Central memory CD8-positive, alpha-beta T cell (primary cell): Measurements from ENCODE around the gene UQCRC1.

ENCODE experiments used
- ATAC-seq: fragments of 150-1000 bp; cut with Tn5 transposase; replicated peaks from 2 replicates; pipeline ENCODE4 v1.10.0; 2022; ENCODE audit warnings: mild to moderate bottlenecking, moderate FRiP score, moderate number of reproducible peaks; ENCODE audit not compliant: poor library complexity, severe bottlenecking; ENCODE audit errors: extremely low read depth
- DNase-seq, 2 donors: peaks; one replicate each; pipeline ENCODE4 v3.0.0; 2021; ENCODE audit warnings: low spot score in 2 of 2
- H3K27ac Mint-ChIP-seq: one replicate; pipeline ENCODE4 v1.8.0; 2022; ENCODE audit warnings: low read depth, mild to moderate bottlenecking, moderate library complexity, mixed read lengths
- H3K27me3 Mint-ChIP-seq: one replicate; pipeline ENCODE4 v1.8.0; 2022; ENCODE audit warnings: mixed read lengths
- H3K36me3 Mint-ChIP-seq: one replicate; pipeline ENCODE4 v1.8.0; 2022; ENCODE audit warnings: mild to moderate bottlenecking, moderate library complexity, mixed read lengths; ENCODE audit not compliant: insufficient read depth
- H3K4me1 Mint-ChIP-seq: one replicate; pipeline ENCODE4 v1.8.0; 2022; ENCODE audit warnings: mixed read lengths
- H3K4me3 Mint-ChIP-seq: one replicate; pipeline ENCODE4 v1.8.0; 2022; ENCODE audit warnings: mild to moderate bottlenecking, moderate library complexity, mixed read lengths
- H3K9me3 Mint-ChIP-seq: one replicate; pipeline ENCODE4 v1.8.0; 2022; ENCODE audit warnings: mixed read lengths

The UQCRC1 gene

DNA sequence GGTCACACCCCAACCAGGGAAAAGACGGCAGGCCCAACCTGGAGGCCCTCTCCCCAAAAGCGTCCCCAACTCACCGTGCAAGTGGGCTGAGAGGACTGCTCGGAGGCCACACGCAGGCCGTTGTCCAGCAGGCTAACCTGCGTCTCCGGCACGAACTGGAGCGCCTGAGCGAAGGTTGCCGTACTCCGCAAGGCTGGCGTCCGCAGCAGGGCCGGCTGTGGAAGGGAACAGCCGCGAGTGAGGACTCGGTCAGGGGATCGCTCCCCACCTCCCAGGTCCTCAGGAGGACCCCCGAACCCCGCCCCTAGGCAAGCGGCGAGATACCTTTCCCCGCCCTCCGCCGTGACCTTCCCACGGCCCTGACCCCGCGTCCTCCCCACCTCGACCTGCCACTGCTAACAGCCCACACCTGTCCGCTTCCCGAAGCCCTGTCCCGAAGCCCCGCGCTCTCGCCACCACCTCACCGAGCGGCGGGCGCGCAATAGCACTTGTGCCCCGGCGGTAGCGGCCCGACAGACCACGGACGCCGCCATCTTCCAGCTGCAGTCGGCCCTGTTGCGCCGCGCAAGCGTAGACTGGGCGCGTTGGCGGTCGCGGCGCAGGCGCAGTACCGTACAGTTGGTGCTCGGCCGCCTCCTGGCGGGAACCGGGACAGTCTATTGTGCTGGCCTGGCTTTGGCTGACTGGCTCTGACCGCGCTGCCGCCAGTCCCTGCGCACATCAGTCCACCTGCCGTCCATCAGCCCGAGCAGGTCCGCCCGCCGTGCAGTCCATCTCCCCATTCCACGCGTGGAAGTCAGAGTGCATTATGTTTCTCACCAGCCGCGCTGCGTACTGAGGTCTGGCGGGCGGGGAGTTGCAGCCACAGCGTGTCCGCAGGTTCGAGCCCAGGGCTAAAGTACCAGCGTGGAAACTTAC is at the start of gene UQCRC1:
TSS of gene UQCRC1 (minus strand) at position 559 of the 918 bp plus-strand sequence. CDS start at position 533, 26 bp downstream.
- peak within 1 kb of the TSS; percentile 97 for H3K27ac Mint-ChIP-seq
- peak within 1 kb of the TSS; percentile 99 for H3K4me3 Mint-ChIP-seq
- H3K27me3 Mint-ChIP-seq = no peaks in the 10 kb centered on the region
- H3K4me1 Mint-ChIP-seq = peaks cover 13% of the 10 kb centered on the region
- DNase-seq (peak; percentile 84 to 88), ATAC-seq (peak; percentile 99)
- H3K9me3 Mint-ChIP-seq = no peaks in the 10 kb centered on the region
- H3K36me3 Mint-ChIP-seq = peaks cover 22% of the 10 kb centered on the region

DNA sequence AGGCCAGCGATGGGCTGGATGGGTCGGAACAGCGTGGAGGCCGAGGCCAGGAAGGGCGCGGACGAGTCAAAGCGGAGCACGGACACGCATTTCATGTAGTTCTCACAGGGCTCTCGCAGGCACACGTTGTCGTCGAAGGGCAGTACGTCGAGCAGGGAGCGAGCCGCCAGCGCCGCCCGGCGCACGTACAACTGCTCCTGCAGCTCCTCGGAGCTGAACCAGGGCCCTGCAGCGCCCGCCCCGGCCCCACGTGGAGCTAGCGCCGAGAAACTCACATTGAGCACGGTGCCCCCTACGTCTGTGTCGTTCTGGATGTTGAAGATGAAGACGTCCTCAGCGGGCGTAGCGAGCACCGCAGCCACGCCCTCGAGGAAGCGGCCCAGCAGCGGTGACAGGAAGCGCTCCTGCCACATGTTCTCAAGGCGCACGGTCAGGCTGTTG is 47.4 kb upstream of the UQCRC1 start:
- Mint-ChIP-seq H3K9me3 (no peaks in the 10 kb centered on the region), H3K4me1 (no peaks in the 10 kb centered on the region), H3K27me3 (no peaks in the 10 kb centered on the region), H3K36me3 (peaks cover 12% of the 10 kb centered on the region), H3K27ac (no peak overlapping the region), H3K4me3 (peak overlapping the region; percentile 79)
- DNase-seq = peak in 1 of 2 donors; percentile 36
- no peak for ATAC-seq

GRCh38 chr3:48656061-48656840 is 46.8 kb upstream of the UQCRC1 start:
- H3K9me3 Mint-ChIP-seq = no peaks in the 10 kb centered on the region
- DNase-seq (peak; percentile 77 to 84), ATAC-seq (peak; percentile 80)
- H3K4me1 Mint-ChIP-seq = no peaks in the 10 kb centered on the region
- peak overlapping the region; percentile 79 for H3K4me3 Mint-ChIP-seq
- H3K27me3 Mint-ChIP-seq = no peaks in the 10 kb centered on the region
- H3K27ac Mint-ChIP-seq = peak overlapping the region; percentile 69
- peaks cover 10% of the 10 kb centered on the region for H3K36me3 Mint-ChIP-seq

DNA sequence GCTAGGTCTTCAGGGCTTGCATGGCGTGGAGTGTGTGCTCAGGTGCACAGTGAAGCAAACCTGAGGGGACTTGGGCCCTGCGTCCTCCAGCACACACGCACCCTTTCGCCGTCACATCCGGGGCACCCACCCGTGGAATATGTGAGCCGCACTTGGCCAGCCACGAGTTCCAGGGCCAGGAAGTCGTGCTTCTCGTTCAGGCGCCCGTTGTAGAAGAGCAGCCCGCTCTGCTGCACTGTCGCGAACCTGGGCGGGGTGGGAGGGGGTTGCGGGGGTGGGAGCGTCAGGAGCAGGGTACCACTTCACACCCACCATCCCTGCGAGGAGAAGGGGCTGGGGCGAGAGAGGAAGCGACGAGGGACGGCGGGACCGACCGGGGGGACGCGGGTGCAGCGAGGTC is 46.2 kb upstream of the UQCRC1 start:
- H3K4me3 Mint-ChIP-seq = peak overlapping the region; percentile 79
- no peaks in the 10 kb centered on the region for H3K9me3 Mint-ChIP-seq
- H3K36me3 Mint-ChIP-seq = peaks cover 8% of the 10 kb centered on the region
- H3K27ac Mint-ChIP-seq = peak overlapping the region; percentile 69
- DNase-seq (peak in 1 of 2 donors; percentile 31), ATAC-seq (peak; percentile 54)
- no peaks in the 10 kb centered on the region for H3K27me3 Mint-ChIP-seq
- H3K4me1 Mint-ChIP-seq = no peaks in the 10 kb centered on the region

GRCh38 chr3:48655063-48655462 is 45.6 kb upstream of the UQCRC1 start:
- DNase-seq (no peak), ATAC-seq (no peak)
- Mint-ChIP-seq H3K4me3 (peak overlapping the region; percentile 79), H3K27ac (peak overlapping the region; percentile 69), H3K4me1 (no peaks in the 10 kb centered on the region), H3K27me3 (no peaks in the 10 kb centered on the region), H3K36me3 (peaks cover 5% of the 10 kb centered on the region), H3K9me3 (no peaks in the 10 kb centered on the region)

GRCh38 chr3:48652923-48653715 is 43.7 kb upstream of the UQCRC1 start:
- Mint-ChIP-seq H3K9me3 (no peaks in the 10 kb centered on the region), H3K27me3 (no peaks in the 10 kb centered on the region), H3K4me1 (no peaks in the 10 kb centered on the region), H3K4me3 (no peak overlapping the region), H3K36me3 (peaks cover 5% of the 10 kb centered on the region), H3K27ac (no peak overlapping the region)
- DNase-seq (no peak), ATAC-seq (no peak)

- Mint-ChIP-seq H3K36me3 (peaks cover 5% of the 10 kb centered on the region), H3K9me3 (no peaks in the 10 kb centered on the region), H3K4me1 (no peaks in the 10 kb centered on the region), H3K4me3 (no peak overlapping the region), H3K27ac (no peak overlapping the region), H3K27me3 (no peaks in the 10 kb centered on the region)
- ATAC-seq (no peak), DNase-seq (no peak)
Measured at GRCh38 chr3:48651771-48652170, 42.3 kb upstream of the UQCRC1 start.

GRCh38 chr3:48650723-48651122 is 41.3 kb upstream of the UQCRC1 start:
- ATAC-seq (no peak), DNase-seq (no peak)
- Mint-ChIP-seq H3K4me3 (no peak overlapping the region), H3K27ac (no peak overlapping the region), H3K9me3 (no peaks in the 10 kb centered on the region), H3K27me3 (no peaks in the 10 kb centered on the region), H3K36me3 (peaks cover 3% of the 10 kb centered on the region), H3K4me1 (no peaks in the 10 kb centered on the region)

- ATAC-seq = no peak
- no peak overlapping the region for H3K27ac Mint-ChIP-seq
- H3K9me3 Mint-ChIP-seq = no peaks in the 10 kb centered on the region
- H3K27me3 Mint-ChIP-seq = no peaks in the 10 kb centered on the region
- no peaks in the 10 kb centered on the region for H3K4me1 Mint-ChIP-seq
- H3K4me3 Mint-ChIP-seq = no peak overlapping the region
- H3K36me3 Mint-ChIP-seq = no peaks in the 10 kb centered on the region
- no peak for DNase-seq
Measured at GRCh38 chr3:48648188-48648850, 38.9 kb upstream of the UQCRC1 start.

DNA sequence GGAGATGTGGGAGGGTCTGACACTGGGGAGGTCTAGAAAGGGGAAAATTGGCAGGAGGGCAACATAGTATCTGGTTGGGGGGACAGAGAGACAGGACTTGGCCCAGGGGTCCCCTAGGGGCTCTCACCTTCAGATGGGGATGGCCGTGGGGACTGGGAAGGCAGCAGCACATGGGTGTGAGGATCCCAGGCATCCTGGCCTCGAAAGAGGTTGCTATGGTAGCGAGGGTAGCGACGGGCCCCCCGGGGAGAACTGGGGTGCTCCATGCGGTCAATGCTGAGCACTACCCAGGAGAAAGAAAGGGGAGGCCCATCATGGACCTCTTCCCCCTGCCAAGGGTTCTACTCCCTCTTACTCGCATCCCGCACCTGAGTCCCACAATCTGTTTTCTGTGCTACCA is 38.3 kb upstream of the UQCRC1 start:
- Mint-ChIP-seq H3K4me1 (no peaks in the 10 kb centered on the region), H3K9me3 (no peaks in the 10 kb centered on the region), H3K27me3 (no peaks in the 10 kb centered on the region), H3K36me3 (no peaks in the 10 kb centered on the region), H3K27ac (no peak overlapping the region), H3K4me3 (no peak overlapping the region)
- ATAC-seq = no peak
- DNase-seq = no peak

DNA sequence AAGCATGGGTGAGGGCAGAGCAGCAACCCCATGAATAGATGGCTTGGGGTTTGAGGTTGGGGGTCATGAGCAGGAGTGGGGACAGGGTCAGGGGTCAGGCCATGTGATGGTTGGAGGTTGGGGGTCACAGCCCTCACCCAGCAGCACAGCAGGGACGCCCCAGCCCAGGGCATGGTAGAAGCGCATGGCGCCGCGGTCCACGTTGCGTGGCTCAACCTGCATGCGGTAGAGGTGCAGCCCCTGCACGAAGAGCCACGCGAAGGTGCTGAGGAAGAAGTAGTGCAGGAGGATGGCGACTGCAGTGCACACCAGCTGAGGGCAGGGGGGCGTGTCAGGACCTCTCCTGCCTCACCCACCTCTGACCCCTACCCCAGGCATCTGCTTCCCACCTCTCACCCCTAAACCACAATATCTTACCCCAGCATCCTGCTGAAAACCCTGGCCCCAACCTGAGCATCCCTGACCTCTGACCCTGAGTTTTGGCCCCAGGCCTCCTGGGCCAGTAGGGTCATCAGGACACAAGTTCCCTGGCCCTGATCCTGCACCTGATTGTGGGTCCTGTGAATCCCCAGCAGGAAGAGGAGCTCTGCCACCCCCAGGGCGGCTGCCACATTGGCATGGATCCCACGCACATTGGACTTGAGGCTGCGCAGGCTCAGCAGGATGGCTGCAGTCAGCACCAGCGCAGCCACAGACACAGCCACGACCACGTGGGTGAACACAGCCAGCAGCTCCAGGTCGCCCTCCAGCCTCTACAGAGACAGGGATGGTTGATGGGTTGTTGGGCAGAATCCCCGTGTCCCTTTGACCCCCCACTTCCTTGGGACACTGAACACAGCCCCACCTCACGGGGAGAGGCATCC is 35.7 kb upstream of the UQCRC1 start:
- DNase-seq (no peak), ATAC-seq (no peak)
- Mint-ChIP-seq H3K27ac (no peak overlapping the region), H3K9me3 (no peaks in the 10 kb centered on the region), H3K4me1 (no peaks in the 10 kb centered on the region), H3K4me3 (no peak overlapping the region), H3K36me3 (no peaks in the 10 kb centered on the region), H3K27me3 (no peaks in the 10 kb centered on the region)
